HG03045 (cell line): ENCODE measurements around the gene SCFD2.

Source experiments
- ATAC-seq: cut with Tn5 transposase; IDR thresholded peaks from one replicate; pipeline ENCODE4 v1.9.1; 2021; ENCODE audit warnings: mild to moderate bottlenecking, moderate library complexity; ENCODE audit not compliant: unreplicated experiment

The SCFD2 gene

DNA sequence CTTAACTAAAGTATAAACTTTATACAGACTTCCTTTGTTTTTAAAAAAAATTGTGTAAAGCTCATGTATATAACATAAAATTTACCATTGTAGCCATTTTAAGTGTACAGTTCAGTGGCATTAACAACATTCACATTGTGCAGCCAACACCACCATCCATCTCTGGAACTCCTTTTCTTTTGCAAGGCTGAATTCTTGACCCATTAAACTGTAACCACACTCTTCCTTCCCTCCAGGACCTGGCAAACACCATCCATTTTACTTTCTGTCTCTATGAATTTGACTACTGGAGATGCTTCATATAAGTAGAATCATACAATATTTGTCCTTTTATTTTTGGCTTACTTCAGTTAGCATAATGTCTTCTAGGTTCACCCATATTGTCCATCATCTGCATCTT, 399.1 kb downstream of the SCFD2 start:
- no peak for ATAC-seq

GRCh38 chr4:52966172-52966571, 399.7 kb downstream of the SCFD2 start:
- ATAC-seq = no peak

- ATAC-seq = no peak
Measured at GRCh38 chr4:52964561-52965101, 401.2 kb downstream of the SCFD2 start.

- ATAC-seq = no peak
Measured at GRCh38 chr4:52964011-52964410, 401.9 kb downstream of the SCFD2 start.

DNA sequence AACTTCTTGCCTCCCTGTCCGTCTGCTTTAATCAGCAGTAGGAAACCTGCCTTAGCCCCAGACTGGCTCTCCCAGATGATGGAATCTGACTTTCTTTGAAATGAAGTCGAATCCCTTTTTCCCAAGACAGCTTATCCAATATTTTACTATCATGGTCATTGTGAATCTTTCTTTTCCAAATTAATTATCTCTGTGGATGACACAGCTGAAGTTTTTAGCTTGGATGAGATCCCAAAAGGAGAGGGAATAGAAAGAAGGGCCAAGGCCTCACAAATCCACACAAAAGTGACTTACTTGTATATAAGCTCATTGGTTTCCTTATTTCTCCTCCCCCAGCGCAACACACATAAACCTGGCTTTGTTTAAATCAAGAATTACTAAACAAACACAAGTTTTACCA, 403.1 kb downstream of the SCFD2 start:
- no peak for ATAC-seq

GRCh38 chr4:52961666-52962412, 404.0 kb downstream of the SCFD2 start:
- ATAC-seq = no peak

DNA sequence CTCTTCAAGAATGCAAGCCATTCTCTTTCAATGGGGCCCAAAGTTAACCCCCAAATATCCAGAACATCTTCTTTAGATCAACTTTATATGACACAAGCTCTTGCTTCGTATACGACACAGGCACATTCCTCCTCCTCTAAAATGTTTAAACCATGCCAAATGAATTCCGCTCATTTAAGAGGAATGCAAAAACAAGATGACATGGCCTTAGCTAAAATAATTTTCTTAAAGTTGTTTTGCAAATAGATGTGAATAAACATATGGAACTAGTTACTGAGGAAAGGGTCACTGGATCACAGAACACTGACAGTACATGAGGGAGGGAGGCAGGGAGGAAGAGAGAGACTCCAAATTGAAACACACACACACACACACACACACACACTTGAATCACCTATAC, 406.3 kb downstream of the SCFD2 start:
- ATAC-seq = no peak

DNA sequence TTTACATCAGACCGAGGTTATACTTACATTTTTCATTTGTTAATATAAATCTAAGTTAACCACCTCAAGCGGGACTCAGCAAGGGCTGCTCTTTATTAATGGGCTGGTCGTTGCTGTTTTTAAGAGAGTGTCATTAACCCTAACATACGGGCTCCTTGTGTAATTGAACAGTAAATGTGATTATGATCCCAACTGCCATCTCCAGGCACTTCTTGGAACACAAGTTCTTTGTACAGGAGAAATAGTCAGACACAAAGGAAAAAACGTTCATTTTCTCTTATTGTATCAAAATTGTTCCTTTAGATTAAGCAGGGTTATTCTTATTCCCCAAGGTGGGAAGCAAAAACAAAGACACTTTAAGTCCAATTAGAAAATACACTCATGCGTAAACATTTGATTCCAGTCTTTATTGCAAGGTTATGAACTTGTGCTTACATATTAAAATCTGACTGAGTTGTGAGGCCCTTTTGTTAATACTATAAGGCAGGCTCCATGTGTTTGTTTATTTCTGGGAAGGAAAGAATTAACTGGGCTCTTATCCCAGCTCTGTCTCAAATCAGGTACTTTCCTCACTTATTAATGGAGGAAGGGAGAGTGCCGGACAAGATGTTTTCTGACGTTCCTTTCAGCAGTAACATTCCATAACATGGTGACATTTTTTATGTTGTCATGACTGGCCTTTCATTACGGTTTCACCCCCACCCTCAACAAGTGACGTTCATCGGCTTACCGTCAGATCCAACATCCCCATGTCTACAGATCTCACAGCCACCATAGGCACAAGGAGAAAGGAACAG, 407.8 kb downstream of the SCFD2 start:
- ATAC-seq = no peak

- no peak for ATAC-seq
Measured at GRCh38 chr4:52957220-52957686, 408.6 kb downstream of the SCFD2 start.

GRCh38 chr4:52956691-52957090, 409.2 kb downstream of the SCFD2 start:
- ATAC-seq = no peak

DNA sequence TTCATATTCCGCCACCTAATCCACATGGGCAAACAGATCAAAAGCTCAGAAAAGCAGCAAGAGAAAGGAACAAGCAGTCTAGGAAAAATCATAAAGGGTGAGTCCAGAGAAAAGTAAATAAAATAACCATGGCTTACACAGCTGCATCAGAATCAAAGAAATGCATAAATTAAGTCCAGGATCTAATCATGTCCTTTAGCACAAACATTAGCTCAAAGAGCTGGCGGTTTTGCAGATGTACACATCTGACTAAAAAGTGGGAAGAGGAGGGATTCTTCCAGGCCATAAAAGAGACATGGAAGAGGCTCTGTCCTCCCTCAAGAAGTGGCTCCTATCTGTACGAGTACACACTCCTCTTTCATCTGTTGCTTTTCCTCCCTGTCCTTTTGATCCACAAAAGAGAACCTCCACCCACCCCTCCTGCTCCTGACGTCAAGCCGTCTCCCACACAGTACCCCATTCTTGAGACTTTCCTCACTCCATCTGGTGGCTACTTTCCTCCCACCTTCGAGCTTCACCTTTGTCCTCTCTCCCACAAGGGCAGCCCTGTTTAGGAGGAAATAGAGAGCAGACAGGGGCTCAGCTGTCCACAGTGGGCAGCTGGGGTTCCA, 411.2 kb downstream of the SCFD2 start:
- ATAC-seq = no peak

DNA sequence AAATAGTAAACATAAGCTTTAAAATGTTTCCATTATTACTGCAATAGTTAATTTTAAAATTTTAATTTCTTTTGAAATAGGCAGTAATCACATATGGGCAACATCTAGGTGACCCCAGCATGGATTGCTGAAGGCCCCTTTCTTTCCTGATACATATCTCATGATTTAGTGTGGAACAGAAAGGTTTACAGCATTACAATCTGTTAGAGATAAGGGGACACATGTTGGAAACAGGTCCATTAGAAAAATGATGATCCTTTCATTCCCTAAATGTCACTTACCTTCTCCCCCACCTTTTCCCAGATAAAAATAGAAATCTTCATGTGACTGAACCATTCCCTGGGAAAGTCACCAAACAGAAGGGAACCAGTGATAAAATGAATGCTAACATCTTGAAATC, 413.3 kb downstream of the SCFD2 start:
- no peak for ATAC-seq

DNA sequence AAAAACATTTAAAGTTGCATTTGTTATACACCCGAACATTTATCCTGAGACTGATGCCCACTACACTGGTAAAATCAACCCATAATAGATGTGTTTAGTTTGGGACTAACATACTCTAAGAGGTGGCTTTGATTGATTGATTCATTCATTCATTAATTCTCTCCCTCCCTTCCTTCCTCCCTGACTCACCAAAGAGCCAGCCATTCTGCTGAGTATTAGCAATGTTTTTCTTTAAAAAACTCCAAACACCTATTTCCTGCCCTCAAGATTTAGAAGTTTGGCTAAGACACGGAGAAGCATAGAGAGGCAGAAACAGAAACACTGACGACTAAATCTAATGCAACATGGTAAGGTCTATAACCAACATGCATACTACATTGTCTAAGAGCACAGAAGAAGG, 414.8 kb downstream of the SCFD2 start:
- no peak for ATAC-seq

DNA sequence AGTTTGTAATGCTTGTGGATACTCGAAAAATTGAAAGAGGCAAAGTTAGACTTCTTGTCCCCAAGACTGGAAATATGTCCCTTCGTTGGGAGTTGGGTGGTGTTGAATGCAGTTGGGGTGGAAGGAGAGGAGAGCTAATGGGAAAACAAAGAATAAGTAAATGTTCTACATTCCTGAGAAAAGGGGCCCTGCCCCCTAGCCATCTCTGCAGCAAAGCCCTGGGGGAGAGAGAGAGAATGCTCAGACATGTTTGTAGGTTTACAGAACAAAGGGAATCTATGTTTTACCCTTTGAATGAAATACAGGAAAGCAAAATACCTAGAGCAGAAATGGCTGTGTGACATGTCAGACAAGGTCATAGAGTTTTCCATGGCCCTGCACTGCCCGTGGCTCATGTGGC, 415.6 kb downstream of the SCFD2 start:
- ATAC-seq = no peak

GRCh38 chr4:52949336-52949735, 416.5 kb downstream of the SCFD2 start:
- ATAC-seq = no peak

DNA sequence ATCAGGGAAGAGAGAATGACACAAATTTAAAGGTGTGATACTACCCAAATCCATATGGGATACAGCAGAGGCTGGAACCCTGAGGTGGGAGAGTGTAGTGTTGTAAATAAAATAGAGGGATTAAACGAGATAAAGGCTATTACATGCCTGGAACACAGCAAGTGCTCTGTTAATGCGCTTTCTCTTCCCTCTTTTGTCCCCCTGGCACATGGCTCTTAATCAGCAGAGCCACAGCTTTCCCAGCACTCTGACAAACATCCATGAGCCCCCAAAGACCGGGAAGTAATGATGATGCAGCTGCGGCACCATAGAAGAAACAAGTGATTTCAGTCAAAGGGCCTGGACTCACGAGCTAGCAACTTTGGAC, 417.8 kb downstream of the SCFD2 start:
- ATAC-seq = no peak

DNA sequence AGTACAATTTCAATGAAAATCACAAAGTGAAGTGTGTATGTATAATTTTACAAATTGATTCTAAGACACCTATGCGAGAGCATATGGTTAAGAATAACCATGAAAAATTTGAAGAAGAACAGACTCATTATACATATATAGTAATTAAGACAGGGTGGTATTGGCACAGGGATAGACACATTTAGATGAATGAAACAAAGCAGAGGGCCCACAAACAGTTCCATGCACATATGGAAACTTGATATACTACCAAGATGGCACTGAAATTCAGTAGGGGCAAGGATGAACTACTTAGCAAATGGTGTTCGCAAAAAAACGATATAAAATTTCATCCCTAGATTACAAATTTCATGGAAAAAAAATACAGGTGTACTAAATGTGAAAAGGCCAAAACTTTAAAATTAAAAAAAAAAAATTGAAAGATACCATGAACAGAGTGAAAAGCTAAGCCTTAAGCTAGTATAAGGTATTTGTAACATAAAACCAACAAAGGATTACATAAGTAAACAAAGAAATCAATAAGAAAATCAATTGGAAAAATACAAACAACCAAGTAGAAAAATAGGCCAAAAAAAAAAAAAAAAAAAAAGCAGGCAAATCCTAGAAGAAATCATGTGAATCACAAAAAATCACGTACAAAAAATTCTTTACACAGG, 418.3 kb downstream of the SCFD2 start:
- ATAC-seq = no peak

GRCh38 chr4:52946855-52947254, 419.0 kb downstream of the SCFD2 start:
- no peak for ATAC-seq

- ATAC-seq = no peak
Measured at GRCh38 chr4:52945982-52946381, 419.9 kb downstream of the SCFD2 start.

DNA sequence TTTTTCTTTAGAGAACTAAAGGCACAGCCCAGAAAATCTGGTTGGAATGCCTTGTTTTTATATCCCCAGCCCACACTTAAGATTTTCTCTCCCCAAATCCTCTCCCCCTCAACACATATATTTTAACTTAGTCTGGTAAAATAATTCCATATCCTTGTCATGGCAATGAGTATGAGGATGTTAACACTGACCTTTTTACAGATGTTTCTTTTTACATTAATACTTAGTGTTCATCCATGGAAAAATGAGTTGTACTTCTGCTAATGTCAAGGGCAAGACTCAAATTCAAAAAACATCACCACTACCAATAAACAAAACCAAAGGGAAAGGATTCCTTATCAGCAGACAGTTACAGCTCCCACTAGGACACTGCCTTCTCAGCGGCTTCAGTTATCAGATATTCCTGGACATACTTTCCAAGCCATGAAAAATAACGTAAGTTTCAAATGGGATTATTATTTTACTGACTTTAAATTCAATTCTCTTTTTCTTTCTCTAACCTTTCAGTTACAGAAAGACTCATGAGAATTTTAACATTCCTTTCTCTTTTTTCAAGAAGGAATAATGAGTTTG, 420.4 kb downstream of the SCFD2 start:
- no peak for ATAC-seq

- ATAC-seq = no peak
Measured at GRCh38 chr4:52943677-52944076, 422.2 kb downstream of the SCFD2 start.
